Measurements from ENCODE around the gene REEP1. TPM values are rescaled to one million over a fixed set of nuclear protein-coding genes. Genes with fewer than 3 reads are reported as not detected.

Gene REEP1
- total and polyA plus RNA-seq, 2 of the 8 experiments (the other 6 are each of a cell fraction or from before 2014, with no cell fraction given): 0.74 to 1.5 TPM

DNA sequence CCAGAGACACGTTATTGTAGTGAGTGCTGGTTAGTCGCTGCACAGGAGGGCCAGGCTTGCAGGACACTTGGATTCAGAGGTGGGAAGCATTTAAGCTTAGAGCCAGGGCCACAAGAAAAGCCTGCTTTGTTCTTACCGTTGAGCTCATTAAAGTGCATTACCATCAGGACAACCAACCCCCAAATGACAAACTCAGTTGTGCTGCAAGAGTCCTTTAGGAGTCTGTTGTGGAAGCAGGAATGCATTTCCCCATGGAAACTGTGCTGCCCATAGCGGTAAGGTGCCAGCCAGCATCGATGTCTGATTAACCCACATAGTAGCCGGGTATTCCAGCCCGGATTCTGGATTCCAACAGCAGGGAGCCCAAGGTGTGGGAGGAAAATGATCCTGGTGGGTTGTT, 23.4 kb upstream of the REEP1 start:
- Histone ChIP-seq H3K9ac (replicated peaks in 1 of 4; ENCODE audit: extremely low read depth in 1 of 4, low read depth in 3 of 4, low read length in 3 of 4) (no peak overlapping the region), H3K4me3 (ENCODE audit: extremely low read depth in 1 of 4, insufficient read depth in 2 of 4, low read depth in 3 of 4, low read length in 4 of 4) (no peak overlapping the region), H2BK15ac (ENCODE audit: low read length) (no peak overlapping the region), H3K79me1 (ENCODE audit: low read depth, low read length) (0 out of 2 replicates have a peak, but pooled peaks cover 2% of the 10 kb centered on the region), H3K18ac (ENCODE audit: extremely low read depth, low read length) (no peak overlapping the region), H4K20me1 (replicated peaks in 1 of 2; ENCODE audit: control insufficient read depth in 1 of 2, insufficient read depth in 2 of 2, low read length in 2 of 2) (no peaks in the 10 kb centered on the region), H2AFZ (ENCODE audit: low read length) (no peak overlapping the region; the same call in 1 of the 2 replicates), H2BK5ac (ENCODE audit: low read depth, low read length) (no peak overlapping the region), H2BK120ac (replicated peaks; ENCODE audit: low read depth, low read length) (no peak overlapping the region), H3K36me3 (ENCODE audit: control insufficient read depth in 2 of 4, insufficient read depth in 4 of 4, low read length in 3 of 4) (no peaks in the 10 kb centered on the region), H3K27me3 (replicated peaks in 1 of 4; ENCODE audit: control insufficient read depth in 3 of 4, extremely low read depth in 1 of 4, insufficient read depth in 3 of 4, low read length in 3 of 4) (no peaks in the 10 kb centered on the region), H2AK5ac (ENCODE audit: low read depth, low read length) (no peak overlapping the region), H3K4ac (replicated peaks; ENCODE audit: insufficient read length, low read depth, low read length) (no peak overlapping the region), H2BK12ac (ENCODE audit: low read depth, low read length) (no peak overlapping the region), H3K79me2 (ENCODE audit: control insufficient read depth in 1 of 2, insufficient read depth in 2 of 2, low read length in 2 of 2) (no peaks in the 10 kb centered on the region), H2BK20ac (ENCODE audit: low read length) (no peak overlapping the region), H3K4me1 (replicated peaks in 1 of 4; ENCODE audit: control insufficient read depth in 3 of 4, insufficient read depth in 4 of 4, low read length in 3 of 4) (peaks cover 0 to 6% (median 0%) of the 10 kb centered on the region in 4 experiments; a peak in 2 of 7 replicates), H4K91ac (replicated peaks; ENCODE audit: insufficient read length, low read length) (no peak overlapping the region), H3K23ac (ENCODE audit: insufficient read length) (no peak overlapping the region), H3K14ac (ENCODE audit: insufficient read length) (no peak overlapping the region), H3K4me2 (ENCODE audit: insufficient read depth in 1 of 2, low read depth in 2 of 2, low read length in 2 of 2) (no peak overlapping the region; a peak in 1 of 4 replicates), H4K8ac (ENCODE audit: extremely low read depth, insufficient read depth, low read length) (no peak overlapping the region), H4K5ac (ENCODE audit: insufficient read length, low read depth, low read length) (no peak overlapping the region), H3K9me3 (ENCODE audit: insufficient read depth in 2 of 2, low read depth in 1 of 2, low read length in 1 of 2) (no peaks in the 10 kb centered on the region), H3K56ac (replicated peaks; ENCODE audit: insufficient read length, low read depth, low read length) (no peak overlapping the region), H3K23me2 (ENCODE audit: low read depth, low read length) (no peaks in the 10 kb centered on the region), H3K27ac (ENCODE audit: low read depth, low read length) (no peak overlapping the region)
- DNase-seq (ENCODE audit: low read depth in 1 of 2, low spot score in 2 of 2) (no peak), FAIRE-seq (no peak)
- WGBS, 2 experiments (ENCODE audit: extremely low coverage in 1 of 2, insufficient coverage in 1 of 2, insufficient read length in 1 of 2, insufficient replicate concordance in 2 of 2, low coverage in 1 of 2, low lambda C conversion rate in 2 of 2, missing lambda C conversion rate in 1 of 2): 69% methylated on average over 7 of the region's 7 CpGs; no CpG with 5 or more reads in 1 of the 2 experiments
- TF ChIP-seq TAF1 (IDR thresholded peaks at IDR 0.05; ENCODE audit: low read depth, low read length) (no peak), EGR1 (IDR thresholded peaks at IDR 0.05; ENCODE audit: borderline replicate concordance, low read depth, low read length) (no peak), CTBP2 (IDR thresholded peaks at IDR 0.05; ENCODE audit: borderline replicate concordance, insufficient read depth, insufficient read length, low read length) (no peak), KDM4A (IDR thresholded peaks at IDR 0.05; ENCODE audit: low read depth, low read length, severe bottlenecking) (no peak)
- TF ChIP-seq, protein P1, sequence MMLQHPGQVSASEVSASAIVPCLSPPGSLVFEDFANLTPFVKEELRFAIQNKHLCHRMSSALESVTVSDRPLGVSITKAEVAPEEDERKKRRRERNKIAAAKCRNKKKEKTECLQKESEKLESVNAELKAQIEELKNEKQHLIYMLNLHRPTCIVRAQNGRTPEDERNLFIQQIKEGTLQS (IDR thresholded peaks at IDR 0.05; ENCODE audit: insufficient read depth, low read depth, low read length): no peak
- ChIA-PET CTCF (ENCODE audit: partially characterized antibody) (interaction anchor here (1.0 to 2.2 kb wide), 3 partner anchors 12 to 62 kb away, joined by 3 to 7 read pairs (median 7); no protein-coding TSS in a partner anchor), POLR2A (ENCODE audit: partially characterized antibody) (interaction anchor here (0.7 to 0.9 kb wide), 2 partner anchors 136 to 529 kb away, joined by 3 read pairs; no protein-coding TSS in a partner anchor)

Data from H1 (cell line).